Mammary epithelial cell (primary cell): Measurements from ENCODE around the gene HCRTR2.

Experiments used
- CTCF ChIP-seq, 2 donors: IDR thresholded peaks in 1 of 2; conservative IDR thresholded peaks in 1 of 2; 2 replicates each; pipeline ENCODE4 v1.5.1; 2011 to 2012; ENCODE audit warnings: inconsistent platforms in 2 of 2, low read length in 2 of 2, mild to moderate bottlenecking in 2 of 2, control low read depth in 1 of 2, low read depth in 1 of 2; ENCODE audit not compliant: insufficient read depth in 1 of 2; ENCODE audit errors: extremely low read depth in 1 of 2
- EZH2 ChIP-seq: IDR thresholded peaks from 2 replicates; pipeline ENCODE4 v1.6.1; 2012; ENCODE audit warnings: low read length, inconsistent platforms, borderline replicate concordance

- TF ChIP-seq CTCF (conservative IDR thresholded peaks at IDR 0.05 in 1 of 2, IDR thresholded peaks at IDR 0.05 in 1 of 2; ENCODE audit: extremely low read depth in 1 of 2, insufficient read depth in 1 of 2, low read depth in 1 of 2, low read length in 2 of 2) = no peak
- no peak for TF ChIP-seq EZH2
Measured at GRCh38 chr6:55130806-55131324, 43.5 kb upstream of the HCRTR2 start.
